Pancreas (tissue), 10 donors: ENCODE measurements around the gene ZFYVE28. TPM values are rescaled to one million over a fixed set of nuclear protein-coding genes. Genes with fewer than 3 reads are reported as not detected.
A peak's percentile ranks its signal among the peaks of the same experiment; 100 is the strongest.

ENCODE experiments used
- ATAC-seq, 4 donors: fragments of 200-7000 bp; cut with Tn5 transposase; one replicate each; pipeline versions ENCODE4 v1.8.0 to v1.9.1; 2020; ENCODE audit warnings: mild to moderate bottlenecking in 4 of 4, moderate library complexity in 4 of 4
- DNase-seq, 6 donors: peaks; one replicate each; pipeline ENCODE4 v3.0.0-alpha.2; 2020
- FAIRE-seq: peaks from 2 replicates; lab custom pipeline; 2012; peaks lifted over from hg19 to GRCh38; lab: Jason Lieb, UNC
- H3K27ac ChIP-seq, 4 donors: fragments of 200-600 bp; sonication (generic); 1 replicate in 3 of 4; 2 replicates in 1 of 4; pipeline versions ENCODE4 v1.5.0 to v1.8.0; 2020
- H3K27me3 ChIP-seq, 4 donors: fragments of 200-600 bp; one replicate each; pipeline ENCODE4 v1.8.0; 2021
- H3K36me3 ChIP-seq, 3 donors: fragments of 200-600 bp; sonication (generic) in 1 of 3; one replicate each; pipeline versions ENCODE4 v1.5.0 to v1.8.0; 2020 to 2021
- H3K4me1 ChIP-seq, 3 donors: fragments of 200-600 bp; one replicate each; pipeline ENCODE4 v1.8.0; 2021
- H3K4me3 ChIP-seq, 4 donors: fragments of 200-600 bp; sonication (generic) in 2 of 4; one replicate each; pipeline versions ENCODE4 v1.5.0 to v1.8.0; 2020 to 2021
- H3K9me3 ChIP-seq, 4 donors: fragments of 200-600 bp; one replicate each; pipeline ENCODE4 v1.8.0; 2021
- WGBS, 2 donors: extraction: QIAGEN DNeasy Blood & Tissue Kit; methylation state at CpG; one replicate each; pipeline ENCODE4 v1.1.7; 2013; 5-methylcytosine and 5-hydroxymethylcytosine counted together
- intact Hi-C, 3 donors: fragments of 100-400 bp; cut with DNase I; formaldehyde crosslinking; loops; one replicate each; pipeline versions ENCODE4 v1.11.1 to v1.14.2; 2022
- polyA plus RNA-seq, 2 donors: library from polyadenylated mRNA; stranded (reverse); fragments of 200-250 nt; gene quantifications; one replicate each; pipeline ENCODE4 v1.2.3, GENCODE V29; 2013
- total RNA-seq, 6 donors: library from RNA; stranded (reverse); fragmentation: NEBNext Ultra II Directional in 4 of 6; extraction: Animal tissue kit (Norgen Biotek cat#: 25700) in 4 of 6; gene quantifications; one replicate each; pipeline versions ENCODE4 v1.2.1 to v1.2.4, GENCODE V29; 2021 to 2023
- TF ChIP-seq, protein P1 (sequence below), 4 donors: fragments of 200-600 bp; sonication (generic) in 3 of 4; IDR thresholded peaks; one replicate each; pipeline versions ENCODE4 v1.5.0 to v1.8.0; 2021; ENCODE audit warnings: antibody characterized with exemption in 4 of 4
- donor health status: healthy with polysubstance abuse.
- donor health status: DM: no; HTN: no; CAD: no; lungs with moderate emphysema.
- donor health status: DM: no; HTN: no; CAD: no.
- donor health status: control.
- donor health status: control.
- donor health status: Bipolar disorder and iron deficiency.
- donor health status: DM: yes; HTN: yes; CAD: no.
- donor health status: DM: no; HTN: no; CAD: no.
- donor health status: DM: no; HTN: no; CAD: no.
- donor health status: DM: yes; HTN: yes; CAD: no.

ZFYVE28 gene
- total and polyA plus RNA-seq, 8 donors = 3.8 to 13.4 (median 6.0) TPM

- peak in 3 of 6 donors; percentile 25 to 45 (median 32) for DNase-seq
- H3K4me1 ChIP-seq = peaks cover 0 to 13% (median 12%) of the 10 kb centered on the region in 3 donors
- 78 to 82% methylated on average over 6 of the region's 6 CpGs for WGBS, 2 donors
- no peaks in the 10 kb centered on the region for H3K9me3 ChIP-seq
- no peak for FAIRE-seq
- no peak overlapping the region for H3K4me3 ChIP-seq
- intact Hi-C loops = no loop called here
- TF ChIP-seq, protein P1, sequence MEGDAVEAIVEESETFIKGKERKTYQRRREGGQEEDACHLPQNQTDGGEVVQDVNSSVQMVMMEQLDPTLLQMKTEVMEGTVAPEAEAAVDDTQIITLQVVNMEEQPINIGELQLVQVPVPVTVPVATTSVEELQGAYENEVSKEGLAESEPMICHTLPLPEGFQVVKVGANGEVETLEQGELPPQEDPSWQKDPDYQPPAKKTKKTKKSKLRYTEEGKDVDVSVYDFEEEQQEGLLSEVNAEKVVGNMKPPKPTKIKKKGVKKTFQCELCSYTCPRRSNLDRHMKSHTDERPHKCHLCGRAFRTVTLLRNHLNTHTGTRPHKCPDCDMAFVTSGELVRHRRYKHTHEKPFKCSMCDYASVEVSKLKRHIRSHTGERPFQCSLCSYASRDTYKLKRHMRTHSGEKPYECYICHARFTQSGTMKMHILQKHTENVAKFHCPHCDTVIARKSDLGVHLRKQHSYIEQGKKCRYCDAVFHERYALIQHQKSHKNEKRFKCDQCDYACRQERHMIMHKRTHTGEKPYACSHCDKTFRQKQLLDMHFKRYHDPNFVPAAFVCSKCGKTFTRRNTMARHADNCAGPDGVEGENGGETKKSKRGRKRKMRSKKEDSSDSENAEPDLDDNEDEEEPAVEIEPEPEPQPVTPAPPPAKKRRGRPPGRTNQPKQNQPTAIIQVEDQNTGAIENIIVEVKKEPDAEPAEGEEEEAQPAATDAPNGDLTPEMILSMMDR (IDR thresholded peaks at IDR 0.05) = no peak
- no peak overlapping the region for H3K27ac ChIP-seq
- H3K27me3 ChIP-seq = no peaks in the 10 kb centered on the region
- no peak for ATAC-seq
- H3K36me3 ChIP-seq = no peaks in the 10 kb centered on the region
Observed at GRCh38 chr4:2263926-2264321, 154.5 kb downstream of the ZFYVE28 start.

DNA sequence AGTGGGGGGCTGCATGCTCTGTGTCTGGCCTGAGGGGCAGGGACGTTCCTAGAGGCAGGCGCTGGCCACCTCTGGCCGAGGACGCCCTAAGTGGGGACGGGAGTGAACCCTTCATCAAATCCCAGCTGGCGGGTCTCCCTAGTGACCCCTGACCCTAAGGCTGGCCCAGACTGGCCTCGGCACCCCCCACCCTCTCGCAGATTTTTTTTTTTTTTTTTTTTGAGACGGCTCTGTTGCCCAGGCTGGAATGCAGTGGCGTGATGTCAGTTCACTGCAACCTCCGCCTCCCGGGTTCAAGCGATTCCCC, 155.5 kb downstream of the ZFYVE28 start:
- TF ChIP-seq, protein P1 (IDR thresholded peaks at IDR 0.05) = no peak
- Histone ChIP-seq H3K27ac (peak overlapping the region; percentile 81 to 94 (median 92)), H3K4me1 (peaks cover 0 to 13% (median 12%) of the 10 kb centered on the region in 3 donors), H3K9me3 (no peaks in the 10 kb centered on the region), H3K4me3 (peak overlapping the region; percentile 55 to 97 (median 76)), H3K36me3 (no peaks in the 10 kb centered on the region), H3K27me3 (no peaks in the 10 kb centered on the region)
- WGBS, 2 donors = 43 to 48% methylated on average over 13 of the region's 13 CpGs
- ATAC-seq (no peak), FAIRE-seq (no peak), DNase-seq (no peak)
- intact Hi-C loops = no loop called here

DNA sequence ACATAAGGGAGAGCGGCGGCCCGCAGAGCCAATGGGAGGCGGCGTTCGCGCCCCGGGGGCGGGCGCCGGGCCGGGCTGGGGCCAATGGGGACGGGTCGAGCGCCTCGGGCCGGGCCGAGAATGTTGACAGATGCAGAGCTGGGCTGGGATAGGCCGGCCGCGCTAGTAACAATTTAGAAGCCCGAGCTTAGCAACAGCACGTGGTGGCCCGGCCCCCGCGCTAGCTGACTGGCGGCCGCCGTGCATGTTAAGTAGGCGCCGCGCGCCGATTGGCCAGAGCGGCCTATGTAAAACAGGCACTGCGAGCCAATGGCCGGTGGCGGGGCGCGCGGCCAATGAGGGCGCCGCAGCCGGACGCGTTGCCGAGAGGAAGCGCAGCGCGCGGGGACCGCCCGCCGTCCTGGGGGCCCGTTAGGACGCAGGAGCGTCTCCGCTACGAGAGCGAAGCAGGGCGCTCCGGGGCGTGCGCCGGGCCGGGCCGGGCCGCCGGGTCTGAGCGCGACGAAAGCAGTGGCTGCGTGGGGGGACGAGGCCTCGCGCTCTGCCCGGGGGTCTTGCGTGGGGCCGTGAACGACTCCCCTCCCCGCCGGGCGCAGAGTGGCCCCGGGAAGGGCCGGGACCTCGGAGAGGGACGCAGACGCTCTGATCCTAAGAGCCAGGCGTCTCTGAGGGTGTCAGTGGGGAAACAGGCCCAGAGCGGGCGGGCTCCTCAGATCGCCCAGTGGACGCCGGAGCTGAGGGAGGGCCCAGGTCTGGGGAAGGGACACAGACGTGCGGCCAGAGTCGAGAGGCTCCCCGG, 156.1 kb downstream of the ZFYVE28 start:
- Histone ChIP-seq H3K27ac (peak overlapping the region; percentile 81 to 94 (median 92)), H3K4me1 (peaks cover 0 to 13% (median 12%) of the 10 kb centered on the region in 3 donors), H3K4me3 (peak overlapping the region; percentile 55 to 97 (median 76)), H3K36me3 (no peaks in the 10 kb centered on the region), H3K9me3 (no peaks in the 10 kb centered on the region), H3K27me3 (no peaks in the 10 kb centered on the region)
- ATAC-seq (peak; percentile 91 to 96 (median 92)), FAIRE-seq (no peak), DNase-seq (peak; percentile 99 to 100 (median 99))
- intact Hi-C loops = no loop called here
- TF ChIP-seq, protein P1 (IDR thresholded peaks at IDR 0.05) = no peak
- WGBS, 2 donors = 0 to 1% methylated on average over 77 to 98 of the region's 98 CpGs

DNA sequence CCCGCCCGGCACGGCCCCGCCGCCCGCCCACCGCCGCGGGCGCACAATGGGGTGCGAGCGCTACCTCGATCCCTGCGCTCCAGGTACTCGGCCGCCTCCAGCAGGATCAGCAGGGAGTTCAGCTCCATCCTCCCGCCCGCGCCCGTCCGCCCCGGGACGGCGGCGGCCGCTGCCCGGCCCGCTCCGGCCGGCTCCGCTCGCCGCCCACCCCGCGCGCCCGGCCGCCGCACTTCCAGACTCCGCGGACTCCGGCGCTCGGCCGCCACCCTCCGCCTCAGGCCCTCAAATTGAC, 156.6 kb downstream of the ZFYVE28 start, which contains the start of gene MXD4:
Gene MXD4, minus strand, starts transcription at position 257 of the 292 bp plus-strand sequence. Its CDS starts 129 bp downstream, at position 128.
- Histone ChIP-seq H3K4me1 (peaks cover 0 to 13% (median 12%) of the 10 kb centered on the region in 3 donors), H3K27me3 (no peaks in the 10 kb centered on the region), H3K4me3 (peak within 1 kb of the TSS; percentile 86 to 97 (median 90)), H3K36me3 (no peaks in the 10 kb centered on the region), H3K27ac (peak within 1 kb of the TSS; percentile 81 to 94 (median 92)), H3K9me3 (no peaks in the 10 kb centered on the region)
- TF ChIP-seq, protein P1 (IDR thresholded peaks at IDR 0.05) = no peak
- no peak for ATAC-seq
- 1% methylated on average over 28 to 46 of the region's 46 CpGs for WGBS, 2 donors
- intact Hi-C loops = no loop called here
- no peak for FAIRE-seq
- no peak for DNase-seq
